NCI-H2196 (cell line): Measurements from ENCODE around the gene GNAL.
"Not testable (repeated sequence)": the region's sequence is repeated elsewhere in the genome, so short reads cannot be mapped to it uniquely, and the experiment has no call there.

Experiments
- DNase-seq: peaks from one replicate; lab custom pipeline; 2025; ENCODE audit not compliant: unreplicated experiment; lab: John Stamatoyannopoulos, UW

The GNAL gene

GRCh38 chr18:11668441-11669169 is 20.5 kb upstream of the GNAL start:
- DNase-seq: no peak

- DNase-seq: peak; percentile 51
Observed at GRCh38 chr18:11669271-11669947, 19.7 kb upstream of the GNAL start.

- DNase-seq: no peak
Observed at GRCh38 chr18:11669948-11670275, 19.2 kb upstream of the GNAL start.

- no peak for DNase-seq
Observed at GRCh38 chr18:11671156-11671555, 17.9 kb upstream of the GNAL start.

- no peak for DNase-seq
Observed at GRCh38 chr18:11672198-11672597, 16.9 kb upstream of the GNAL start.

- no peak for DNase-seq
Observed at GRCh38 chr18:11672846-11673454, 16.1 kb upstream of the GNAL start.

- DNase-seq: no peak
Observed at GRCh38 chr18:11673560-11673959, 15.5 kb upstream of the GNAL start.

GRCh38 chr18:11674119-11674518 is 14.9 kb upstream of the GNAL start:
- no peak for DNase-seq

- no peak for DNase-seq
Observed at GRCh38 chr18:11676386-11676785, 12.7 kb upstream of the GNAL start.

GRCh38 chr18:11676867-11677266 is 12.2 kb upstream of the GNAL start:
- DNase-seq: no peak

- DNase-seq: no peak
Observed at GRCh38 chr18:11678211-11678610, 10.9 kb upstream of the GNAL start.

- DNase-seq: peak; percentile 33
Observed at GRCh38 chr18:11689669-11690565, 853 bp downstream of the GNAL start.

- DNase-seq: not testable (repeated sequence)
Observed at GRCh38 chr18:11690660-11691059, 1.6 kb downstream of the GNAL start.

GRCh38 chr18:11695736-11696135 is 6.7 kb downstream of the GNAL start:
- no peak for DNase-seq

GRCh38 chr18:11696451-11696850 is 7.4 kb downstream of the GNAL start:
- no peak for DNase-seq

GRCh38 chr18:11700876-11701275 is 11.8 kb downstream of the GNAL start:
- DNase-seq: no peak

- no peak for DNase-seq
Observed at GRCh38 chr18:11710578-11710977, 21.5 kb downstream of the GNAL start.

- DNase-seq: no peak
Observed at GRCh38 chr18:11713756-11714155, 24.7 kb downstream of the GNAL start.

- no peak for DNase-seq
Observed at GRCh38 chr18:11714244-11714918, 25.3 kb downstream of the GNAL start.

- DNase-seq: not testable (repeated sequence)
Observed at GRCh38 chr18:11716767-11717315, 27.8 kb downstream of the GNAL start.

GRCh38 chr18:11719050-11719449 is 30.0 kb downstream of the GNAL start:
- no peak for DNase-seq
